Fibroblast of skin of back (primary cell): ENCODE results near the gene SLC2A14.
"Not testable (repeated sequence)": the region's sequence is repeated elsewhere in the genome, so short reads cannot be mapped to it uniquely, and the experiment has no call there.

Experiments used
- DNase-seq: peaks from one replicate; pipeline ENCODE4 v3.0.0-alpha.2; 2013

The SLC2A14 gene

GRCh38 chr12:7869137-7869536 lies 3.6 kb downstream of the SLC2A14 start:
- no peak for DNase-seq

DNA sequence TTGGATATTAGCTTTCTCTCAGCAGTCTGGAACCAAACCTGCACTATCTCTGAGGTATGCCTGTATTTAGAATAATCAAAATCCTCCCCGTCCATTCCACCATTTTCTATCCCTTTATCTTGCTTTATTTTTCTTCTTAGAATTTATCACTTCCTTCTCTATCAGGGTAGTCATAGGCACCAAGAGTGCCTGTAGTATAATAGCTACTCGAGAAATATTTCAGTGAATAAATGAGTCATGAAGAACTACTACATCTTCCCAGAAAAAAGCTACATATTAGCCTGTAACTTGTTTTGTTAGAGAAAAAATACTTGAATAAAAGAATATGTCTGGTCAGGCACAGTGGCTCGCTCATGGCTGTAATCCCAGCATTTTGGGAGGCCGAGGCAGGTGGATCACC lies 4.3 kb downstream of the SLC2A14 start:
- DNase-seq: peak; percentile 48

GRCh38 chr12:7864601-7865150 lies 8.0 kb downstream of the SLC2A14 start:
- DNase-seq: no peak

DNA sequence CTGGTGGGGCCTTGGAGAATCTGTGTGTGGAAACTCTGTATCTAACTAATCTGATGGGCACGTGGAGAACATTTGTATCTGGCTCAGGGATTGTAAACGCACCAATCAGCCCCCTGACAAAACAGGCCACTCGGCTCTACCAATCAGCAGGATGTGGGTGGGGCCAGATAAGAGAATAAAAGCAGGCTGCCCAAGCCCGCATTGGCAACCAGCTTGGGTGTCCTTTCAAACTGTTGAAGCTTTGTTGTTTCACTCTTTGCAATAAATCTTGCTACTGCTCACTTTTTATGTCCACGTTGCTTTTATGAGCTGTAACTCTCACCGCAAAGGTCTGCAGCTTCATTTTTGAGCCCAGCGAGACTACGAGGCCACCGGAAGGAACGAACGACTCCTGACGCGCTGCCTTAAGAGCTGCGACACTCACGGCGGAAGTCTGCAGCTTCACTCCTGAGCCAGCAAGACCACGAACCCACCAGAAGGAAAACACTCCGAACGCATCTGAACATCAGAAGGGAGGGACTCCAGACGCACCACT lies 9.8 kb downstream of the SLC2A14 start:
- not testable (repeated sequence) for DNase-seq

GRCh38 chr12:7862301-7862700 lies 10.4 kb downstream of the SLC2A14 start:
- DNase-seq: not testable (repeated sequence)

DNA sequence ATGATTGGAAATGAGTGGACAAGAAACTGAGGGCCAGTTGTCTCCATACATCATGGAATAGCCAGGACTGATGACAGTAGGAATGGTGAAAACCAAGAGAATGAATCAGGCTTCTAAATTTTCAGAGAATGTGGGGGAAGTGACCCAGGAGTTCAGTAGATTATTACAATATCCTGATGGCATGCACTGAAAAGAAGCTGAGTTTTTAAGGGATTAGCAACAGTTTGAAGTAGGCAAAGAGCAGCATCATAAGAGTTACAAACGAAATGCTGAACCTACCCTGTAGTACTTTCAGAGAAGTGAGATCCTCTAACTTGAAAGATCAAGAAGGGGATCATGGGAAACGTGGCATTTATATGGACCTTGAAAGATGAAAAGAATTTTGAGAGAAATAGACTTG lies 13.2 kb downstream of the SLC2A14 start:
- peak; percentile 90 for DNase-seq

- DNase-seq: peak; percentile 53
Measured at GRCh38 chr12:7857971-7858370, 14.7 kb downstream of the SLC2A14 start.

DNA sequence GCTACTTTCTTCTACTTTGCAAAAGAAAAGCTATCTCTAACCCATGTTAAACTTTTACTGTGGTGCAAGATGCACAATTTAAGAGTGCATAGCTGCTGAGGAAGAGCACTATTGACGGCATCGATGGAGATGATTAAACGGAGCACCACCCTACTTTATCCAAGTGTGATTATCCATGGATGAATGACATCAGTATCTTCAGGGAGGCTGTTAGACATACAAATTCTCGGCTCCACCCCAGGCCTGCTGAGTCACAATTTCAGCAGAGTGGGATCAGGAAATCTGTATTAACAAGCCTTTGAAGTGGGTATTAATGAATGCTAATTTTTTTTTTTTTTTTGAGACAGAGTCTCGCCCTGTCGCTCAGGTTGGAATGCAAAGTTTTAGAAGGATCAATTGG lies 16.2 kb downstream of the SLC2A14 start:
- peak; percentile 34 for DNase-seq

- no peak for DNase-seq
Measured at GRCh38 chr12:7853557-7853956, 19.2 kb downstream of the SLC2A14 start.

GRCh38 chr12:7851622-7852081 lies 21.1 kb downstream of the SLC2A14 start:
- DNase-seq: not testable (repeated sequence)

GRCh38 chr12:7850099-7850498 lies 22.6 kb downstream of the SLC2A14 start:
- DNase-seq: not testable (repeated sequence)

DNA sequence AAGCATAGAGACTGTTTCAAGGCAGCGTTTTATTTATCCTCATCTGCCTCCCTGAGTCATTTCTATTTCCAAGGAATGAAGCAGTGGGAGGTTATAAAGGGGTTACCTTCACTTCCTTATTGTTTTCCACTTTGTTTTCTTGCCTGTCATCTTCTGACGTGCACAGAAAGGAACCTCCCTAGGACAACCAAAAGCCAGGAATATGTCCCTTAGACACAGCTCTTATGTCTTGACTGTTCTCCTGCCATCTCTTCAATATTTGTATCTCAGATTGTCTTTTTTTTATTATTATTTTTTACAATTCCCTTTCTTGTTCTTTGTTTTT lies 24.7 kb downstream of the SLC2A14 start:
- not testable (repeated sequence) for DNase-seq

- peak; percentile 24 for DNase-seq
Measured at GRCh38 chr12:7847226-7848097, 25.3 kb downstream of the SLC2A14 start.

GRCh38 chr12:7844116-7844515 lies 28.6 kb downstream of the SLC2A14 start:
- DNase-seq: peak; percentile 71

- DNase-seq: not testable (repeated sequence)
Measured at GRCh38 chr12:7843583-7843982, 29.1 kb downstream of the SLC2A14 start.

GRCh38 chr12:7843149-7843548 lies 29.6 kb downstream of the SLC2A14 start:
- DNase-seq: peak; percentile 26

GRCh38 chr12:7842444-7842843 lies 30.3 kb downstream of the SLC2A14 start:
- DNase-seq: peak; percentile 25

DNA sequence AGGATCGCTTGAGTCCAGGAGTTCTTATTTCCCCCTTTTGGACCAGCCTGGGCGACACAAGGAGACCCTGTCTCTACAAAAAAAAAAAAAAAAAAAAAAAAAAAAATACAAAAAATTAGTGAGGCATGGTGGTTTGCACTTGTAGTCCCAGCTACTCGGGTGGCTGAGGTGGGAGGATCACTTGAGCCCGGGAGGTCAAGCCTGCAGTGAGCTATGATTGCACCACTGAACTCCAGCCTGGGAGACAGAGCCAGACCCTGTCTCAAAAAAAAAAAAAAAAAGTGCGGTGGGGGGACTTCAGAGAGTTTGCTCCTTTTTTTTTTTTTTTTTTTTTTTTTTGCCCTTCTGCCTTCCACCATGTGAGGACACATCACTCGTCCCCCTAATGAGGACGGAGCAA lies 32.9 kb downstream of the SLC2A14 start:
- not testable (repeated sequence) for DNase-seq

GRCh38 chr12:7839226-7839625 lies 33.5 kb downstream of the SLC2A14 start:
- DNase-seq: not testable (repeated sequence)

GRCh38 chr12:7837366-7837765 lies 35.3 kb downstream of the SLC2A14 start:
- no peak for DNase-seq

DNA sequence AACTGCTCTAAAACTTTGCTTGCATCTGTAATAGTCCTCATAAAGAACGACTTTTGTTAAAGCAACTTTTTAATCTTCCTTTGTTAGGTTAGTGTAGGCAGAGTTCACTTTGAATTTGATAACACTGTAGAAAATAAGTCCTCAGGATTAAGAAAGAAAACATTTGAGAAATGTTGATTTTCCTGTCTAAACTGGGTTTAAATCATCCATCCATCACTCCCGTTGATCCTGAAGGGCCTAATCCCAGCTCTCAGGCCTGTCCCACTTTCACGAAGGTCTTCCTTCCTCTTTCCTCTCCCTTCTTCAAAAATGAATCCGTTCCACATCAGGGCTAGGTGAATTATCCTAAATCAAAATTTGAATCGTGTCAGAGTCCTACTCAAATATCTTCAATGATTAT lies 36.9 kb downstream of the SLC2A14 start:
- DNase-seq: no peak

DNA sequence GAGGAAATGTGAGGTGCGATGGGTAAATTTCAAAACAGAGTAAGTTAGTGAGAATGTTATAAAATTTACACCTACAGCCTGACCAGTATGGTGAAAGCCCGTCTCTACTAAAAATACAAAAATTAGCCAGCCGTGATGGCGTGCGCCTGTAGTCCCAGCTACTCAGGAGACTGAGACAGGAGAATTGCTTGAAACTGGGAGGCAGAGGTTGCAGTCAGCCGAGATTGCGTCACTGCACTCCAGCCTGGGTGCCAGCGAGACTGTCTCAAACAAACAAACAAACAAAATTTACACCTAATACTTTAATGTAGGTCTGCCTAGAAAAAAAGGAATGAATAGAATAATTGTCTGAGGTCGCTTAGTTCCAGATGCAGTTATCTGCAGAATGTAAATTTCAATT lies 37.6 kb downstream of the SLC2A14 start:
- no peak for DNase-seq

DNA sequence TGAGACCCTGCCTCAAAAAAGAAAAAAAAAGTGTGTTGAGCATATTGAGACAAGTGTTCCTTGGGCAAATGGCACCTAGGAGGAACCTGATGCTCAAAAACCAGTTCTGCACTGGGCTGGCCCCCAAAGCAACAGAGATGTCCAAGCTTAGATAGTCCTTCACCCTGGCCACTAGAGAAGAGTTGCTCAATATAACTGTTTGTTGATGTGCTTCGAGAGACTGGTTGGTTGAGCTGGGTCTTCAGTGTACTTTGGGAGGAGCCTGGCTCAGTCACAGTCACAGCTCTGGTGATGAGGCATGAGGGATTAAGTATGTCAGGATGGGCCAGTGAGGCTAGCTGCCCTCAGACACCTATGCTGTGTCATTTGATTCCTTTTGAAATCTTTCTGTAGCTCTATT lies 38.0 kb downstream of the SLC2A14 start:
- DNase-seq: no peak

- DNase-seq: no peak
Measured at GRCh38 chr12:7833831-7834230, 38.9 kb downstream of the SLC2A14 start.
